Lower leg skin (tissue), 3 donors: Measurements from ENCODE around the gene PAWR.

Experiments used
- CTCF ChIP-seq, 3 donors: fragments of 450-650 bp; IDR thresholded peaks; one replicate each; pipeline ENCODE4 v1.5.1; 2016; ENCODE audit warnings: antibody characterized with exemption in 3 of 3, mild to moderate bottlenecking in 3 of 3, moderate library complexity in 2 of 3
- POLR2A ChIP-seq, 2 donors: fragments of 450-650 bp; IDR thresholded peaks; one replicate each; pipeline ENCODE4 v1.6.1; 2016 to 2017; ENCODE audit warnings: antibody characterized with exemption in 2 of 2, mild to moderate bottlenecking in 1 of 2, moderate library complexity in 1 of 2

GRCh38 chr12:79643821-79644220 is 46.9 kb downstream of the PAWR start:
- TF ChIP-seq POLR2A (IDR thresholded peaks at IDR 0.05) (no peak), CTCF (IDR thresholded peaks at IDR 0.05) (no peak)
